K562 (cell line): ENCODE data around the gene STXBP6. TPM values are rescaled to one million over a fixed set of nuclear protein-coding genes. Genes with fewer than 3 reads are reported as not detected.

ENCODE experiments used
- ATAC-seq: fragments of 200-7000 bp; cut with Tn5 transposase; 3 replicates; pipeline ENCODE4 v1.9.1; 2020; ENCODE audit warnings: moderate library complexity
- BruUV-seq: library from RNA; stranded (reverse); fragments of 400-500 nt; replicated peaks from 2 replicates; lab custom pipeline; 2021; lab: Mats Ljungman, UMichigan
- CTCF ChIA-PET: fragments of 300-600 bp; formaldehyde crosslinking; extraction: SDS; loops from one replicate; lab custom pipeline; 2021; ENCODE audit warnings: low intra/inter-chr PET ratio; lab: Yijun Ruan, JAX
- POLR2A ChIA-PET: fragments of 300-600, 350-650 bp; sonication (Branson Sonifier 250); formaldehyde crosslinking; extraction: SDS; loops from one replicate; lab custom pipeline; 2021; ENCODE audit warnings: antibody characterized with exemption, inconsistent platforms; lab: Yijun Ruan, JAX
- DNase-seq, 4 experiments: peaks; one replicate each; pipeline versions ENCODE4 v3.0.0 to v3.0.0-alpha.2; 2011 to 2018; ENCODE audit warnings: low spot score in 3 of 4, mixed read lengths in 3 of 4; ENCODE audit errors: extremely low read depth in 1 of 4
- FAIRE-seq: peaks from 2 replicates; lab custom pipeline; 2011; peaks lifted over from hg19 to GRCh38; lab: Jason Lieb, UNC
- H2AFZ ChIP-seq: 2 replicates; pipeline ENCODE4 v1.6.0; 2011; ENCODE audit warnings: low read depth, low read length, control low read depth, inconsistent platforms
- H3K27ac ChIP-seq: fragments of 200-600 bp; 3 replicates; pipeline ENCODE4 v1.8.0; 2011; ENCODE audit warnings: low read depth, mild to moderate bottlenecking, control low read depth, inconsistent platforms, low read length, moderate library complexity, mixed read lengths; ENCODE audit errors: extremely low read depth
- H3K27me3 ChIP-seq, 2 experiments: fragments of 300-600 bp in 1 of 2; 2 replicates in 1 of 2; 3 replicates in 1 of 2; pipeline versions ENCODE4 v1.6.0 to v1.8.0; 2011; ENCODE audit warnings: inconsistent platforms in 2 of 2, low read length in 2 of 2, mild to moderate bottlenecking in 1 of 2, mixed read lengths in 1 of 2, moderate library complexity in 1 of 2; ENCODE audit not compliant: control insufficient read depth in 2 of 2, insufficient read depth in 2 of 2
- H3K36me3 ChIP-seq: fragments of 300-600 bp; 3 replicates; pipeline ENCODE4 v1.8.0; 2011; ENCODE audit warnings: mild to moderate bottlenecking, low read length, inconsistent platforms; ENCODE audit not compliant: control insufficient read depth, insufficient read depth
- H3K4me1 ChIP-seq, 2 experiments: fragments of 200-600 bp in 1 of 2; replicated peaks in 1 of 2; 2 replicates in 1 of 2; 3 replicates in 1 of 2; pipeline versions ENCODE4 v1.5.1 to v1.8.0; 2011; ENCODE audit warnings: inconsistent platforms in 2 of 2, low read length in 2 of 2, mild to moderate bottlenecking in 1 of 2, mixed read lengths in 1 of 2, moderate library complexity in 1 of 2; ENCODE audit not compliant: control insufficient read depth in 2 of 2, insufficient read depth in 2 of 2
- H3K4me2 ChIP-seq: 2 replicates; pipeline ENCODE4 v1.6.1; 2011; ENCODE audit warnings: low read length, control low read depth, inconsistent platforms, mixed read lengths; ENCODE audit not compliant: insufficient read depth
- H3K4me3 ChIP-seq: fragments of 200-600 bp; sonication (generic), shearing (Covaris generic); 2 replicates; pipeline ENCODE4 v1.5.1; 2016; ENCODE audit warnings: control low read depth, inconsistent platforms
- H3K79me2 ChIP-seq: fragments of 200-600 bp; 3 replicates; pipeline ENCODE4 v1.8.0; 2011; ENCODE audit warnings: low read length, inconsistent platforms; ENCODE audit not compliant: control insufficient read depth, insufficient read depth
- H3K9ac ChIP-seq, 2 experiments: 2 replicates each; pipeline versions ENCODE4 v1.6.0 to v1.6.1; 2011; ENCODE audit warnings: low read depth in 2 of 2, low read length in 2 of 2, control low read depth in 1 of 2, inconsistent platforms in 1 of 2, mild to moderate bottlenecking in 1 of 2, mixed read lengths in 1 of 2; ENCODE audit not compliant: insufficient read depth in 1 of 2
- H3K9me1 ChIP-seq: one replicate; pipeline ENCODE4 v1.6.0; 2011; ENCODE audit warnings: inconsistent platforms, mild to moderate bottlenecking, low read length, moderate library complexity; ENCODE audit not compliant: control insufficient read depth, insufficient read depth
- H3K9me3 ChIP-seq: replicated peaks from 2 replicates; pipeline ENCODE4 v1.5.1; 2011; ENCODE audit warnings: low read depth, low read length, inconsistent platforms; ENCODE audit not compliant: control insufficient read depth, insufficient read depth
- H4K20me1 ChIP-seq: replicated peaks from 2 replicates; pipeline ENCODE4 v1.6.1; 2011; ENCODE audit warnings: low read length, inconsistent platforms, mixed read lengths; ENCODE audit not compliant: control insufficient read depth, insufficient read depth
- ADNP ChIP-seq: fragments of 200-800 bp; sonication (Bioruptor generic); IDR thresholded peaks from 2 replicates; pipeline ENCODE4 v1.6.1; 2016; ENCODE audit warnings: missing genetic modification characterization, missing compliant biosample characterization
- ARID4B ChIP-seq: sonication (generic); formaldehyde crosslinking; IDR thresholded peaks from 2 replicates; pipeline ENCODE4 v1.8.0; 2022; ENCODE audit warnings: mild to moderate bottlenecking, missing genetic modification reagents
- CBX8 ChIP-seq: fragments of 200-600 bp; sonication (generic); IDR thresholded peaks from 2 replicates; pipeline ENCODE4 v1.6.1; 2012; ENCODE audit warnings: borderline replicate concordance, mixed run types, low read depth, mild to moderate bottlenecking, moderate library complexity, mixed read lengths, low read length, control low read depth, inconsistent platforms; ENCODE audit not compliant: poor library complexity, severe bottlenecking; ENCODE audit errors: extremely low read depth
- E2F5 ChIP-seq: sonication (generic); formaldehyde crosslinking; IDR thresholded peaks from 2 replicates; pipeline ENCODE4 v1.8.0; 2022; ENCODE audit warnings: mild to moderate bottlenecking, missing genetic modification reagents
- HLTF ChIP-seq: fragments of 450-650 bp; IDR thresholded peaks from 2 replicates; pipeline ENCODE4 v1.6.1; 2016
- KLF13 ChIP-seq: fragments of 450-650 bp; IDR thresholded peaks from 2 replicates; pipeline ENCODE4 v1.6.1; 2016; ENCODE audit warnings: missing genetic modification characterization, low read depth, mild to moderate bottlenecking, missing compliant biosample characterization, moderate library complexity, borderline replicate concordance
- NEUROD1 ChIP-seq: fragments of 150-350 bp; IDR thresholded peaks from 2 replicates; pipeline ENCODE4 v1.6.1; 2014; ENCODE audit warnings: borderline replicate concordance, low read length, low read depth; ENCODE audit not compliant: partially characterized antibody
- POLR2AphosphoS2 ChIP-seq: IDR thresholded peaks from 2 replicates; pipeline ENCODE4 v1.6.1; 2012; ENCODE audit warnings: low read length, improper control_type of control experiment
- SFPQ ChIP-seq: fragments of 200-400 bp; formaldehyde crosslinking; IDR thresholded peaks from 2 replicates; pipeline ENCODE4 v1.6.1; 2017; ENCODE audit warnings: mild to moderate bottlenecking, low read depth, low read length, moderate library complexity
- SMC3 ChIP-seq: conservative IDR thresholded peaks from 2 replicates; pipeline ENCODE4 v1.6.1; 2011; ENCODE audit warnings: low read depth, low read length, improper control_type of control experiment; ENCODE audit not compliant: insufficient read depth
- SP1 ChIP-seq: sonication (generic); formaldehyde crosslinking; IDR thresholded peaks from 2 replicates; pipeline ENCODE4 v1.8.1; 2022; ENCODE audit warnings: mild to moderate bottlenecking, missing genetic modification reagents
- ZNF12 ChIP-seq: sonication (generic); formaldehyde crosslinking; IDR thresholded peaks from 2 replicates; pipeline ENCODE4 v1.4.0; 2020; ENCODE audit warnings: mild to moderate bottlenecking, missing genetic modification reagents
- ZNF133 ChIP-seq: fragments of 250-450 bp; sonication (Bioruptor Pico); IDR thresholded peaks from 2 replicates; pipeline ENCODE4 v1.4.0; 2020; ENCODE audit warnings: mild to moderate bottlenecking
- ZNF3 ChIP-seq: fragments of 250-450 bp; sonication (Bioruptor Pico); IDR thresholded peaks from 2 replicates; pipeline ENCODE4 v1.5.0; 2021; ENCODE audit warnings: mild to moderate bottlenecking, moderate library complexity
- ZNF384 ChIP-seq: IDR thresholded peaks from 2 replicates; pipeline ENCODE4 v1.6.1; 2012; ENCODE audit warnings: low read depth, low read length, improper control_type of control experiment
- in situ Hi-C: fragments of 300-500 bp; cut with MboI; formaldehyde crosslinking; loops from 4 replicates; pipeline ENCODE4 v1.15.0; 2018; ENCODE audit warnings: inconsistent platforms, mixed read lengths
- intact Hi-C: fragments of 100-400 bp; cut with micrococcal nuclease; formaldehyde crosslinking; loops from 2 replicates; pipeline ENCODE4 v1.14.2; 2022
- polyA plus RNA-seq, 8 experiments: library from polyadenylated mRNA; depleted of rRNA in 4 of 8; stranded (reverse) in 5 of 8; unstranded in 3 of 8; fragments of >200 nt; fragmentation: Nextera tagmentation in 2 of 8; fragmentation: Illumina TruSeq in 1 of 8; extraction: Ambion mirVana in 2 of 8; extraction: Trizol in 1 of 8; gene quantifications; 2 replicates each; pipeline versions ENCODE4 v1.2.1 to v1.2.3, GENCODE V29; 2011 to 2014; ENCODE audit warnings: inconsistent platforms in 1 of 8, missing spikeins in 1 of 8
- total RNA-seq, 7 experiments: library from RNA; depleted of rRNA in 6 of 7; stranded (reverse); fragments of >200 nt in 6 of 7; fragmentation: Illumina TruSeq in 2 of 7; extraction: Trizol in 2 of 7; gene quantifications; 2 replicates each; pipeline versions ENCODE4 v1.2.1 to v1.2.3, GENCODE V29; 2011 to 2021; ENCODE audit warnings: low replicate concordance in 1 of 7

Gene STXBP6
- total and polyA plus RNA-seq, 9 of the 15 experiments (the other 6 are each of a cell fraction or from before 2014, with no cell fraction given): 0.27 to 0.89 (median 0.59) TPM

- TF ChIP-seq ARID4B (no peak), ZNF12 (CRISPR knock-in tag) (no peak), CBX8 (no peak)
- TF ChIP-seq, all 486 proteins: peak for 0
These were observed 58.7 kb downstream of the STXBP6 start (continued) for GRCh38 chr14:24991288-24991687.

GRCh38 chr14:24990773-24991172, 59.2 kb downstream of the STXBP6 start:
- Histone ChIP-seq H3K79me2 (no peaks in the 10 kb centered on the region), H3K36me3 (no peaks in the 10 kb centered on the region), H3K4me3 (no peak overlapping the region), H3K9me1 (no peaks in the 10 kb centered on the region), H3K27ac (no peak overlapping the region), H4K20me1 (no peaks in the 10 kb centered on the region), H3K9ac (no peak overlapping the region), H3K9me3 (no peaks in the 10 kb centered on the region), H3K4me1 (peaks cover under 1 to 2% of the 10 kb centered on the region in 2 experiments; a peak in 2 of 5 replicates), H3K4me2 (no peak overlapping the region), H3K27me3 (peaks cover 0 to 3% of the 10 kb centered on the region in 2 experiments; a peak in 2 of 5 replicates), H2AFZ (no peak overlapping the region)
- POLR2A ChIA-PET: no interaction called here
- intact Hi-C loops (no loop called here), in situ Hi-C loops (no loop called here)
- CTCF ChIA-PET: no interaction called here
- FAIRE-seq (no peak), DNase-seq (no peak), ATAC-seq (no peak)
- no TSS peak for BruUV-seq
- no peak for TF ChIP-seq POLR2AphosphoS2
- no peak for TF ChIP-seq SFPQ
- no peak for TF ChIP-seq ZNF384
- TF ChIP-seq ZNF3: no peak
- no peak for TF ChIP-seq SP1
- TF ChIP-seq E2F5 (CRISPR knock-in tag): no peak
- no peak for TF ChIP-seq ZNF133 (CRISPR knock-in tag)
- TF ChIP-seq SMC3: no peak
- TF ChIP-seq HLTF: no peak
- TF ChIP-seq ADNP (tag): no peak
- no peak for TF ChIP-seq NEUROD1
- no peak for TF ChIP-seq KLF13
